Adrenal gland (tissue), 12 donors: ENCODE data around the gene COL8A2. TPM values are rescaled to one million over a fixed set of nuclear protein-coding genes. Genes with fewer than 3 reads are reported as not detected.

Experiments used
- DNase-seq, 7 donors: peaks; one replicate each; pipeline ENCODE4 v3.0.0-alpha.2; 2019 to 2020
- H3K27ac ChIP-seq, 5 donors: fragments of 200-600 bp; sonication (generic) in 4 of 5; 1 replicate in 3 of 5; 2 replicates in 2 of 5; pipeline versions ENCODE4 v1.5.1 to v1.8.0; 2016 to 2020; ENCODE audit warnings: mild to moderate bottlenecking in 1 of 5
- H3K27me3 ChIP-seq: fragments of 200-600 bp; 2 replicates; pipeline ENCODE4 v1.8.0; 2021
- H3K36me3 ChIP-seq, 2 donors: fragments of 200-600 bp; replicated peaks in 1 of 2; 1 replicate in 1 of 2; 2 replicates in 1 of 2; pipeline versions ENCODE4 v1.5.1 to v1.8.0; 2018 to 2022
- H3K4me1 ChIP-seq, 2 donors: fragments of 200-600 bp; replicated peaks in 1 of 2; 1 replicate in 1 of 2; 2 replicates in 1 of 2; pipeline versions ENCODE4 v1.5.1 to v1.8.0; 2018 to 2021
- H3K4me3 ChIP-seq, 4 donors: fragments of 200-600 bp; sonication (generic) in 3 of 4; one replicate each; pipeline ENCODE4 v1.5.1; 2016 to 2018
- H3K9me3 ChIP-seq, 3 donors: fragments of 200-600 bp; sonication (generic) in 1 of 3; replicated peaks in 1 of 3; 1 replicate in 2 of 3; 2 replicates in 1 of 3; pipeline versions ENCODE4 v1.5.1 to v1.8.0; 2016 to 2021
- POLR2A ChIP-seq, 2 donors: fragments of 450-650 bp; IDR thresholded peaks; one replicate each; pipeline ENCODE4 v1.6.1; 2017; ENCODE audit warnings: antibody characterized with exemption in 2 of 2, mild to moderate bottlenecking in 2 of 2, moderate library complexity in 1 of 2
- WGBS, 4 donors: extraction: QIAGEN DNeasy Blood & Tissue Kit in 2 of 4; methylation state at CpG; one replicate each; pipeline versions ENCODE4 v1.1.5 to v1.1.7; 2013 to 2017; 5-methylcytosine and 5-hydroxymethylcytosine counted together
- intact Hi-C, 2 donors: fragments of 100-400 bp; cut with DNase I; formaldehyde crosslinking; loops; one replicate each; pipeline versions ENCODE4 v1.14.1 to v1.15.0; 2022 to 2023
- polyA plus RNA-seq, 3 donors: library from polyadenylated mRNA; stranded (reverse); fragments of 200-250 nt in 2 of 3; fragments of 350-450 nt in 1 of 3; fragmentation: Illumina TruSeq in 1 of 3; extraction: RNeasy Lipid Tissue Mini Kit (QIAGEN cat#74804) in 1 of 3; gene quantifications; one replicate each; pipeline ENCODE4 v1.2.3, GENCODE V29; 2013 to 2014
- total RNA-seq, 9 donors: library from RNA; depleted of rRNA in 4 of 9; stranded (reverse); fragments of >200 nt in 4 of 9; fragments of 120-200 nt in 1 of 9; fragmentation: NEBNext Ultra II Directional in 1 of 9; extraction: Animal tissue kit (Norgen Biotek cat#: 25700) in 1 of 9; gene quantifications; one replicate each; pipeline versions ENCODE4 v1.1.0 to v1.2.4, GENCODE V29; 2013 to 2023
- TF ChIP-seq, protein P1 (sequence below), 6 experiments: fragments of 450-650 bp in 4 of 6; fragments of 200-600 bp in 2 of 6; sonication (generic) in 1 of 6; IDR thresholded peaks; 1 replicate in 5 of 6; 2 replicates in 1 of 6; pipeline versions ENCODE4 v1.5.1 to v1.8.0; 2016 to 2021; ENCODE audit warnings: antibody characterized with exemption in 6 of 6, mild to moderate bottlenecking in 2 of 6, moderate library complexity in 1 of 6
- donor health status: healthy with polysubstance abuse.
- donor health status: Bipolar disorder and iron deficiency.
- donor health status: DM: yes; HTN: yes; CAD: no.
- donor health status: DM: no; HTN: no; CAD: no.
- donor health status: DM: no; HTN: no; CAD: no.
- donor health status: DM: yes; HTN: yes; CAD: no.

The COL8A2 gene
- total and polyA plus RNA-seq, 12 donors = 0.66 to 6.6 (median 1.9) TPM

DNA sequence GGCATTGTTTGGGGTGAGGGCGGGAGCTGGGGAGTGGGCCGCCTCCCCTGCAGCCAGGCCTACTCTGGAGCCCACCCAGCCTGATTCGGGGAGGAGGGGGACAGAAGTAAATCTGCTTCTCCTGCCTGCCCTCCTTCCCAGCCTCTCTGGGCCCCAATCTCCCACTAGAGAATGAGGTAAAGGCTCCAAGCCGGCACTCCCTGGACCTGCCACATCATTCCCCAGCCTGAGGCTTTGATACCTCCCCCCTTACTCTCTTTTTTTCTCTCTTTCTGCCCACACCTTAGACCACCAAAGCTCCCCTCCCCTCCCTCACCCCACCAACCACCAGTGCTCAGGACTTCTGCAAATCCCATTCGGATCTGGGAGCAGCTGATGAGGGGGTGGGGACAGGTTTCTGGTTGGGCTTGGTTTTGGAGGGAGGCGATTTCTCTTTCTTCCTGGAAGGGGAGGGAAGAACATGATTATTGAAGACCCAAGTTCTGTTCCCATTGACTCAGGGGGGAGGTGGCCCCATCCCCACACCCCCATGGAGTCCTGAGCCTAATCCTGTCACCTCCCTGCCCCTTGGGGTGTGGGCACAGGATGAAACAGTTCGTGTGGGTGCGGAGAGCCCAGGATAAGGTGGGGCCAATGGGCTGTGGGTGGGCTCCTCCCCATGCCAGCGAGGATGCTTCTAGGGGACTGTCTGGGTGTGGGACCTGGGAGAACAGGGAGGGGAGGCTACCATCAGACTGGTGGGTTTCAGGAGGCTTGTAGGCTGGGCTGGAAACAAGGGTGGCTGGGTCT, 32.3 kb upstream of the COL8A2 start:
- TF ChIP-seq POLR2A (IDR thresholded peaks at IDR 0.05) = no peak
- TF ChIP-seq, protein P1, sequence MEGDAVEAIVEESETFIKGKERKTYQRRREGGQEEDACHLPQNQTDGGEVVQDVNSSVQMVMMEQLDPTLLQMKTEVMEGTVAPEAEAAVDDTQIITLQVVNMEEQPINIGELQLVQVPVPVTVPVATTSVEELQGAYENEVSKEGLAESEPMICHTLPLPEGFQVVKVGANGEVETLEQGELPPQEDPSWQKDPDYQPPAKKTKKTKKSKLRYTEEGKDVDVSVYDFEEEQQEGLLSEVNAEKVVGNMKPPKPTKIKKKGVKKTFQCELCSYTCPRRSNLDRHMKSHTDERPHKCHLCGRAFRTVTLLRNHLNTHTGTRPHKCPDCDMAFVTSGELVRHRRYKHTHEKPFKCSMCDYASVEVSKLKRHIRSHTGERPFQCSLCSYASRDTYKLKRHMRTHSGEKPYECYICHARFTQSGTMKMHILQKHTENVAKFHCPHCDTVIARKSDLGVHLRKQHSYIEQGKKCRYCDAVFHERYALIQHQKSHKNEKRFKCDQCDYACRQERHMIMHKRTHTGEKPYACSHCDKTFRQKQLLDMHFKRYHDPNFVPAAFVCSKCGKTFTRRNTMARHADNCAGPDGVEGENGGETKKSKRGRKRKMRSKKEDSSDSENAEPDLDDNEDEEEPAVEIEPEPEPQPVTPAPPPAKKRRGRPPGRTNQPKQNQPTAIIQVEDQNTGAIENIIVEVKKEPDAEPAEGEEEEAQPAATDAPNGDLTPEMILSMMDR (IDR thresholded peaks at IDR 0.05) = no peak
- Histone ChIP-seq H3K9me3 (no peaks in the 10 kb centered on the region), H3K36me3 (no peaks in the 10 kb centered on the region), H3K4me1 (peaks cover 41 to 58% of the 10 kb centered on the region in 2 donors), H3K4me3 (peak overlapping the region; percentile 74 to 99 (median 95)), H3K27me3 (no peaks in the 10 kb centered on the region), H3K27ac (peak overlapping the region; percentile 35 to 100 (median 95))
- peak in 3 of 7 donors; percentile 29 to 56 (median 45) for DNase-seq
- intact Hi-C loops = no loop called here
- 4 to 19% (median 12%) methylated on average over 6 to 9 of the region's 9 CpGs for WGBS, 4 donors

- Histone ChIP-seq H3K9me3 (no peaks in the 10 kb centered on the region), H3K4me1 (peaks cover 34 to 61% of the 10 kb centered on the region in 2 donors), H3K27me3 (no peaks in the 10 kb centered on the region), H3K27ac (peak overlapping the region; percentile 82 to 100 (median 95)), H3K36me3 (no peaks in the 10 kb centered on the region), H3K4me3 (peak overlapping the region; percentile 74 to 99 (median 95))
- intact Hi-C loops = no loop called here
- TF ChIP-seq, protein P1 (IDR thresholded peaks at IDR 0.05) = no peak
- TF ChIP-seq POLR2A (IDR thresholded peaks at IDR 0.05) = no peak
- 0 to 7% (median 1%) methylated on average over 5 to 69 of the region's 69 CpGs for WGBS, 4 donors
- peak; percentile 65 to 78 (median 69) for DNase-seq
These were observed 31.5 kb upstream of the COL8A2 start for GRCh38 chr1:36156329-36157114.

GRCh38 chr1:36155408-36156328, 30.6 kb upstream of the COL8A2 start, which contains the start of gene MAP7D1:
Gene MAP7D1, plus strand, starts transcription at chr1:36156160. Its CDS starts 258 bp downstream, at chr1:36156418.
- Histone ChIP-seq H3K27ac (peak within 1 kb of the TSS; percentile 87 to 100 (median 95)), H3K4me3 (peak within 1 kb of the TSS; percentile 74 to 99 (median 95)), H3K36me3 (no peaks in the 10 kb centered on the region), H3K9me3 (no peaks in the 10 kb centered on the region), H3K4me1 (peaks cover 34 to 60% of the 10 kb centered on the region in 2 donors), H3K27me3 (no peaks in the 10 kb centered on the region)
- intact Hi-C loops = no loop called here
- TF ChIP-seq, protein P1 (IDR thresholded peaks at IDR 0.05) = peak in 1 of 6 experiments; percentile 4
- TF ChIP-seq POLR2A (IDR thresholded peaks at IDR 0.05) = peak; percentile 78 to 79
- DNase-seq = peak; percentile 87 to 92 (median 88)
- WGBS, 4 donors = 0 to 2% (median 1%) methylated on average over 7 to 88 of the region's 88 CpGs
